ENCODE results near the gene IL1RAPL2.

- TF ChIP-seq, protein P1, sequence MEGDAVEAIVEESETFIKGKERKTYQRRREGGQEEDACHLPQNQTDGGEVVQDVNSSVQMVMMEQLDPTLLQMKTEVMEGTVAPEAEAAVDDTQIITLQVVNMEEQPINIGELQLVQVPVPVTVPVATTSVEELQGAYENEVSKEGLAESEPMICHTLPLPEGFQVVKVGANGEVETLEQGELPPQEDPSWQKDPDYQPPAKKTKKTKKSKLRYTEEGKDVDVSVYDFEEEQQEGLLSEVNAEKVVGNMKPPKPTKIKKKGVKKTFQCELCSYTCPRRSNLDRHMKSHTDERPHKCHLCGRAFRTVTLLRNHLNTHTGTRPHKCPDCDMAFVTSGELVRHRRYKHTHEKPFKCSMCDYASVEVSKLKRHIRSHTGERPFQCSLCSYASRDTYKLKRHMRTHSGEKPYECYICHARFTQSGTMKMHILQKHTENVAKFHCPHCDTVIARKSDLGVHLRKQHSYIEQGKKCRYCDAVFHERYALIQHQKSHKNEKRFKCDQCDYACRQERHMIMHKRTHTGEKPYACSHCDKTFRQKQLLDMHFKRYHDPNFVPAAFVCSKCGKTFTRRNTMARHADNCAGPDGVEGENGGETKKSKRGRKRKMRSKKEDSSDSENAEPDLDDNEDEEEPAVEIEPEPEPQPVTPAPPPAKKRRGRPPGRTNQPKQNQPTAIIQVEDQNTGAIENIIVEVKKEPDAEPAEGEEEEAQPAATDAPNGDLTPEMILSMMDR (IDR thresholded peaks at IDR 0.05): no peak
- TF ChIP-seq POLR2A (IDR thresholded peaks at IDR 0.05): no peak
These were observed 781.4 kb downstream of the IL1RAPL2 start for GRCh38 chrX:105347373-105347772.

Data from heart left ventricle (tissue), 13 donors.